Stimulated activated CD4-positive, alpha-beta T cell treated with anti-CD3 and anti-CD28 coated beads, Interleukin-15, amount 100 ng/mL, for 1 hour (primary cell): ENCODE data around the gene ARFGAP1.
"Not testable (repeated sequence)": the region's sequence is repeated elsewhere in the genome, so short reads cannot be mapped to it uniquely, and the experiment has no call there.

Experiments used
- DNase-seq, 2 donors: peaks; one replicate each; pipeline ENCODE4 v3.0.0-alpha.2; 2020; ENCODE audit warnings: low read depth in 1 of 2, low spot score in 1 of 2

The ARFGAP1 gene

DNA sequence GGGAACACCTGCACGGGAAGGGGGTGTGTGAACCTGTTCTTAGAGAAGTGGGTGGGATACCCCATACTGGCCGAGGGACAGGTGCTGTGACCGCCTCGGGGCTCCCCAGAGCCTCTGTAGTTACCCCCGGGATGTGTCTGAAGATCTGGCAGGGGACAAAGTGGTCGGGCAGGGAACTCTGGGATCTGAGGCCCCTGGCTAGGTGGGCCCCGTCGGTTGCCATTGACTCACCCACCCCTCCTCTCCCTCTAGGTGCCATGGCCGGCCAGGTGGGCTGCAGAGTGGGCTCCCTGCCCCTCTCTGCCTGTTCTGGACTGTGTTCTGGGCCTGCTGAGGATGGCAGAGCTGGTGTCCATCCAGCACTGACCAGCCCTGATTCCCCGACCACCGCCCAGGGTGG lies 32.6 kb upstream of the ARFGAP1 start:
- no peak for DNase-seq

- DNase-seq: no peak
Observed at GRCh38 chr20:63241272-63241671, 31.3 kb upstream of the ARFGAP1 start.

GRCh38 chr20:63242736-63243135 lies 29.9 kb upstream of the ARFGAP1 start:
- DNase-seq: no peak

DNA sequence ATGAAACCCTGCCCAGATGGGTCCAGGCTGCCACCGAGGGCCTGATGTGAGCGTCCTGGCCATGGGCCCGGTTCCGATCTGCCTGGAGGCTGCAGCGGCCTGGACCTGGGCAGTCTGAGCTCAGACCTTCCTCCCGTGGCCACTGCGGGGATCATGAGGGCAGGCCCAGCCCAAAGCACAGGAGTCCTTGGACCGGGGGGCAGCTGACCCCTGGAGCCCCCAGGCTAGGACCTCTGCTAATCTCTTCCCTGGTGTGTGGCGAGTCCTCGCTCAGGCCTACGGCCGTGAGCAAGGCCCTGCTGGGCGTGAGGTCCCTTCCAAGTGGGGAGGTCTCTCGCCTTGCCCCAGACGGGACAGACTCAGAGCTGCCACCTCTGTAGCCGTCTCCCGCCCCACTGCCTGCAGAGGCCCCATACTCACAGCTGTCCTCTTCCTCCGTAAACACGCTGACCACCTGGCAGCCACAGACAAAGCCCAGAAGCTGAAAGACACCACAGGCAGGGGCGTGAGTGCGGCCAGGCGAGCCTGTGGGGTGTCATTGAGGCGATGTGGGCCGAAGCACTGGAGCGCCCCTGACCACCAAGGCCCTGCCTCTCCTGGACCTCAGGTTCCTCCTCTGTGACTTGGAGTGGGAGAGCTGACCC lies 28.9 kb upstream of the ARFGAP1 start:
- DNase-seq: no peak

DNA sequence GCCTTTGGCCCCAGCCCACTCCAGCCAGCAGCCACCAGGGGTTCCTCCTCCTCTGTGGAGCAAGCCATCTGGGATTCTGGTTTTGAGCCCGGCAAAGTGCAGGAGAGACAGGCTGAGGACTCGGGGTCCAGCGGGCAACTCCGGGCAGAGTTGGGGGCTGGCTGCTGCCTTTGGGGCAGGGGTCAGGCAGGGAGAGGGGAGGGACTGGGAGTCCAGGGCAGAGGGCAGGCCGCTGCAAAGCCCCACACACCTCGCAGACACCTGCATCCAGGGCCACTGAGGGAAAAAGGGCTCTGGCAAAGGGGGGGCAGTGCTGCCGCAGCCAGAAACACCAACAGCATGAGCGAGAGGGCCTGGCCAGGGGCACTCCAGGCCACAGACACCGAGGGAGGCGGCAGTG lies 28.1 kb upstream of the ARFGAP1 start:
- no peak for DNase-seq

- no peak for DNase-seq
Observed at GRCh38 chr20:63246490-63247288, 25.9 kb upstream of the ARFGAP1 start.

DNA sequence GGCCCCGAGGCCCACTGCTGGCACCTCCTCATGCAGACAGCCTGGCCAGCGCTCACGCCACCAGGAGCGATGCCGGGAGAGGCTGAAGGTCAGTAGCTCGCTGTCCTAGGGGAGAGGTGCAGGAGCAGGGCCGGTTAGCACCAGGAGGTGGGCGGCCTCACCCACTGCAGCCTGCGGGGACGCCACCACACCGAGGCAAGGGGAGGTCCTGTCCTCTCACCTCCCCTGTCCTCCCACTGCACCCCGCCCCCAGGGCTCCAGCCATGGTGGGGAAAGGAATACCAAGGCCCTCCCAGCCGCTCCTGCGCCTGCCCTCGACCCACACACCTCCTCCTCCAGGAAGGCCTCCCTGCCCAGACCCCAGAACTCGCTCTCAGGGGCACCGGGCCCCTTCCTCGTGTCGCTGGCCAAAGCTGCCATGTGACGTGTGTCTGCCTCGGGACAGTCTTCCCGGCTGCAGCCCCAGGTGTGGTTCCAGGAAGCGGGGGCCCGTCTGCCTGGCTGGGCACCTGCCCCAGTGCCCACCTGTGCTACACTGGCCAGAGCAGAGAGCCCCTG lies 24.9 kb upstream of the ARFGAP1 start:
- DNase-seq: no peak

DNA sequence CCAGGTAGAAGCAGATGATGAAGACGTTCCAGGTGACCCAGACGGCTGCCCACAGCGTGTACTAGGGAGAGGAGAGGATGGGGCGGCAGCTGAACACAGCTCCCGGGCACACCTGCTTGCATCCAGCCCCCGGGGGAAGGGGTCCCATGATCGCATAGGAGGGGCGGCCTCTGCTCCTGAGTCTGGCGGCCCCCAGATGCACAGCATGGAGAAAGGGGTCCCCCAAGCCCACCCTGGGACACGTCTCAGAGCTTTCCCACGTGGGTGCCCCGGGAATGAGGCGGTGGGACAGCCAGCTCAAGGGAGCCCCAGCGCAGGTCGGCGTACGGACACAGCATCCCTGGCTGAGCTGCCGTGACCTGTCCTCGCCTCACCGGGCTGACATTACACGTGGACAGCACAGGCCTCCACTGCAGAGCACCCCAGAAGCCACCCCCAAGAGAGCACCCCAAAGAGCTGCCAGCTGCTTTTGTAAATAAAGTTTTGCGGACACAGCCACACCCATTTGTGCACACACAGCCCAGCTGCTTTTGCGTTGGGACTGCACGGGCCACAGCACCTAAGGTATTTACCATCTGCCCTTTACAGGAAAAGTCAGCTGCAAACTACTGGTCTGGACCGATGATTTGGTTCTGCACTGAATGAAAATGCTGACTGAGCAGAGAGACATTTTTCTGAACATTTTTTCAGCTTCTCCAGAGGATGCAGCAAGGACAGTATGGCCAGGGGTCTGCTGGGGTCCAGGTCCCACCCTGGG lies 23.6 kb upstream of the ARFGAP1 start:
- DNase-seq: no peak

DNA sequence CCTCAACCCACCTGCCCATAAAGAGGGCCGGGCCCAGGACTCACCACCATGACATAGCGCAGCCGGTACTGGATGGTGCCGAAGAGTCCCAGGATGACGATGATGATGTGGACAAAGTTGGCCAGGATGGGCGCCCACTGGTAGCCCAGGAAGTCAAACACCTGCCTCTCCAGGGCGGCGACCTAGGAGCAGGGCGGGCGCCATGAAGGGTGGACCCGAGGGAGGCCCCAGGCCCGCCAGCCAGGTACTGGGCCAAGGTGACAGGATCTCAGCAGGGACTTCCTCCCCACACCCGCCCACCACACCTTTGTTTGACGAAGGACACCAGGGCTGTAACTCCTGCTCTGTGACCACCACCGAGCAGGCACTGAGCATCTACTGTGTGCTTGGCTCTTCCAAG lies 22.7 kb upstream of the ARFGAP1 start:
- no peak for DNase-seq

DNA sequence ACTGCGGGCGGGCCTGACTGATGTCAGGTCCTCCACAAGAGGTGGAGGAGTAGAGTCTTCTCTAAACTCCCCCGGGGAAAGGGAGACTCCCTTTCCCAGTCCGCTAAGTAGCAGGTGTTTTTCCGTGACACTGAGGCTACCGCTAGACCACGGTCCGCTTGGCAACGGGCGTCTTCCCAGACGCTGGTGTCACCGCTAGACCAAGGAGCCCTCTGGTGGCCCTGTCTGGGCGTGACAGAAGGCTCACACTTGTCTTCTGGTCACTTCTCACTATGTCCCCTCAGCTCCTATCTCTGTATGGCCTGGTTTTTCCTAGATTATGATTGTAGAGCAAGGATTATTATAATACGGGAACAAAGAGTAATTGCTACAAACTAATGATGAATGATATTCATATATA lies 21.3 kb upstream of the ARFGAP1 start:
- not testable (repeated sequence) for DNase-seq

- no peak for DNase-seq
Observed at GRCh38 chr20:63252284-63252711, 20.3 kb upstream of the ARFGAP1 start.

GRCh38 chr20:63253065-63253437 lies 19.6 kb upstream of the ARFGAP1 start:
- no peak for DNase-seq

DNA sequence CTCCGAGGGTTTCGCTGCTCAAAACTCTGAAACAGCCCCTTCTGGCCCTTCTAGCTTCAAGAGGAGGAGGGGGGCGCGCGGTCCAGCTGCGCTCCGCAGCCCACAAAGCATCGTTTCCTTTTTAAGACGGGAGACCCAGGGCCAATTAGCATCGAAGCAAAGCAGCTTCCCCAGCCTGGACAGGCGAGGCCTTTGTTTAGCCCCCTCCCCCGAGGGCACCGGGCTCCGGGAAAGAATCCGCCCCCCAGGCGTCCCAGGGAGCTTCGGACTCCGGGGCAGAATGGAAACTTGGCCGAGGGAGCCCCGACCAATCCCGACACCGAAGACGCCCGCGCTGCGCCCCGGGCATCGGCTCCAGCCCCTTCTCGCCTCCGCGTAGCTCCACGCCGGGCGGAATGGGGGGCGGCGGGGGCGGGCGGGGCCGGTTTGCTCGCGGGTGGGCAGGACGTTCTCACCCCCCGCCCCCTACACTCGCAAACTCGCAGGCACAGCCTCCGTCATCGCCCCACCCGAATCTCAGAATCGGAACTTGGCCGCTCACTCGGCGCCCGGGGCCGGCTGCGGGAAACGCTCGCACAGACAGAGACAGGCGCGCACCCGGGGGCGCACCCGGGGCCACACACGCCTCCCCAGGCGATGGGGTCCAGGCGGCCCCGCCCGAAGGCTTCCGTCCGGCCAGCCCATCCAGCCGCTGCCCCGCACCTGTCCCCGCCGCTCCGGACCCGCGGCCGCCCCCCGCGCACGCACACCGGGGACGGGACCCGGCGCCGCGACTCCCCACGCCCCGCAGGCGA lies 19.0 kb upstream of the ARFGAP1 start:
- no peak for DNase-seq

- DNase-seq: no peak
Observed at GRCh38 chr20:63254232-63254605, 18.4 kb upstream of the ARFGAP1 start, which contains the start of gene NKAIN4. Gene NKAIN4, minus strand, starts transcription at chr20:63254463. Its CDS starts 13 bp downstream, at chr20:63254450.

DNA sequence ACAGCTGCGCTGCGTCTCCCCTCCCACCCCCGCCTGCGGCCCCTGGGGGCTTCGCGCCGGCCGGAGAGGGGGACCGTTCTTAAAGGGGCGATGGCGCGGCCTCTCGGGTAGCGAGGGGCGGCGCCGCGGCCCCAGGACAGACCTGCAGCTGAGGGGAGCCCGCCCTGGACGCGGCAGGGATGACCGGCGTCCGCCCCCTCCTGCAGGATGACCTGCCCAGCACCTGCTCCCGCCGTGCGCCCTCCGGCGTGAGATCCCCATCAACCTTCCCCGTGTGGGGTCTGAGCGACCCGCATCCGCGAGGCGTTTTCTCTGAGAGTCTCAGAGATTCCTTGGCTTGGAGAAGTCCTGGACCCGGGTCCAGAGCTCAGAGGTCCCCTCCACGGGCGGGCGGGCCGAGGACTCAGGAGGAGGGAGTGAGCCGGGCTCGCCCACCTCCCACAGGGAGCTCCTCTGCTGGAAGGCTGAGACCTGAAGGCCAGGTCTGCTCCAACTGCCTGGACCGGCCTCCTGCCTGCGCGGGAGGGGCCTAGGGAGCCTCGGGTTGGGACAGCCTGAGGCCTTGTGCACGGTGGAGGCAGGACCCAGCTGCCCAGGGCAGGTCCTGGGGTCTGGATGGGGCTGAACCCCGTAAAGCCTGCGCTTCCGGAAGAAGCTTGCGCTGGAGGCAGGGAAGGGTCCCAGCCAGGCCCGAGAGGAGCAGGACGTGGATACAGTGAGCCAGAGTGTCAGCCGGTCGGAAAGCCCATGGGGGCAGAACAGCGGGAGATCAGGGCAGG lies 17.8 kb upstream of the ARFGAP1 start:
- DNase-seq: no peak

DNA sequence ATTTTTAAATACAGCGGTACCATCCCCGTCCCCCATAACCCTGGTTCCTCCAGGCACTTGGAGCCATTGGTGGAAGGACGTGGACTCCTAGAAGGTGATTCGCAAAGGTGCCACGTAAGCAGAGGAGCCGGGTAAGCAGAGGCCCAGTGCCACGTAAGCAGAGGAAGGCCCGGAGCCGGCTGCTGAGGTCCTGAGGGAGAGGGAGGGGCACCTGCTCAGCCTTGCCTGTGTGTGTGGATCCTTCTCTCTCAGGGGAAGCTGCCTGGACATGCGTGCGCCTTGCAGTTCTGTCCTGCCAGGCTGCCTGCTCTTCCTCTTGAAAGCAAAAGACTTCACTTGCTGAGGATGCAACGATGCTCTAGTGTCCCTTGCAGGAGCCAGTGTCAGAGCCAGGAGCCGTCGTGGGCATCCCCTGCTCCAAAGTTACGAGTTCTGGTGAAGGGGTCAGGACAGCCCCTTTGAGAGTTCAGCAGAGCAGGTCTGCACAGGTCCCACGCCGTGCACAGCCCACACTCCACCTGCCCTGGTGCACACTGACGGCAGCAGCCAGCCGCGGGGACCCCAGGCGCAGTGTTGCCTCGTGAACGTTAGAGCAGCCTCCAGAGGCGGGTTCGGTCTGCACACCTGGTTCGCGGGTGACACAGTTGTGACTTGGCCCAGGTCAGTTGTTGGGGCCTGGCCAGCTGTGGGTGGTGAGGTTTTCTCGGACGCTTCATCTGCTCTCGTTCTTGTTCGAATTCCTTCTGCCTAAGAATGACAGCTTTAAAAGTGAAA lies 16.5 kb upstream of the ARFGAP1 start:
- no peak for DNase-seq

DNA sequence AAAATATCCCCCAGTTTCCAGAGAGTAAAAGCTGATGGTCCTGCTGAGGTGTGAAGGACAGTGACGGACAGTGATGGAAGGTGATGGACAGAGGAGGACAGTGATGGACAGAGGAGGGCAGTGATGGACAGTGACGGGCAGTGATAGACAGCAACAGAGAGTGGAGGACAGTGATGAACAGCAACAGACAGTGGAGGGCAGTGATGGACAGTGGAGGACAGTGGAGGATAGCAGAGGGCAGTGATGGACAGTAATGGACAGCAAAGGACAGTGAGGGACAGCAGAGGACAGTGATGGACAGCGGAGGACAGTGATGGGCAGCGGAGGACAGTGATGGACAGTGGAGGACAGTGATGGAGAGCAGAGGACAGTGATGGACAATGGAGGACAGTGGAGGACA lies 15.7 kb upstream of the ARFGAP1 start:
- no peak for DNase-seq

DNA sequence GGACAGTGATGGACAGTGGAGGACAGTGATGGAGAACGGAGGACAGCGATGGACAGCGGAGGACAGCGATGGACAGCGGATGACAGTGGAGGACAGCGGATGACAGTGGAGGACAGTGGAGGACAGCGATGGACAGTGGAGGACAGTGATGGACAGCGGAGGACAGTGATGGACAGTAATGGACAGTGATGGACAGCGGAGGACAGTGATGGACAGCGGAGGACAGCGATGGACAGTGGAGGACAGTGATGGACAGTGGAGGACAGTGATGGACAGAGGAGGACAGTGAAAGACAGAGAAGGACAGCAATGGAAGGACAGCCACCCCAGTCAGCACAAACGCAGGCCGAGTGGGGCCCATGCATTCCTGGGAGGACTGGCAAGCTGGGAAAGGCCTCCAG lies 15.0 kb upstream of the ARFGAP1 start:
- no peak for DNase-seq

- DNase-seq: no peak
Observed at GRCh38 chr20:63258781-63259180, 13.8 kb upstream of the ARFGAP1 start.
